ENCODE results near the gene NAALADL1. TPM values are rescaled to one million over a fixed set of nuclear protein-coding genes. Genes with fewer than 3 reads are reported as not detected.

The NAALADL1 gene
- total and polyA plus RNA-seq, 9 of the 15 experiments (the other 6 are each of a cell fraction or from before 2014, with no cell fraction given), result 0.06 to 0.72 (median 0.22) TPM; not detected in 4

GRCh38 chr11:65013888-65014725 is 44.2 kb downstream of the NAALADL1 start, which contains the start of gene ARL2 (continued):
- TF ChIP-seq ZNF561 (CRISPR knock-in tag; conservative IDR thresholded peaks at IDR 0.05) (no peak; the same call in 1 of the 2 replicates), ZNF444 (CRISPR knock-in tag; IDR thresholded peaks at IDR 0.05) (no peak), ZNF239 (CRISPR knock-in tag; IDR thresholded peaks at IDR 0.05) (no peak), RBM34 (IDR thresholded peaks at IDR 0.05; ENCODE audit: borderline replicate concordance, insufficient read depth, low read length) (no peak), HMGXB4 (CRISPR knock-in tag; IDR thresholded peaks at IDR 0.05) (peak; percentile 99), POU5F1 (IDR thresholded peaks at IDR 0.05; ENCODE audit: borderline replicate concordance, low read depth, low read length, partially characterized antibody) (no peak), ZNF408 (CRISPR knock-in tag; IDR thresholded peaks at IDR 0.05; ENCODE audit: low read depth) (no peak), TCFL5 (CRISPR knock-in tag; conservative IDR thresholded peaks at IDR 0.05) (no peak), ZNF655 (CRISPR knock-in tag; IDR thresholded peaks at IDR 0.05) (no peak), CCAR2 (IDR thresholded peaks at IDR 0.05; ENCODE audit: low read depth, low read length) (no peak), BRD9 (IDR thresholded peaks at IDR 0.05; ENCODE audit: low read depth, partially characterized antibody) (no peak), HIVEP1 (CRISPR knock-in tag; IDR thresholded peaks at IDR 0.05) (no peak), L3MBTL2 (IDR thresholded peaks at IDR 0.05) (peak; percentile 95), ZNF274 (IDR thresholded peaks at IDR 0.05; ENCODE audit: borderline replicate concordance, low read depth, low read length) (no peak), ZNF324 (CRISPR knock-in tag; IDR thresholded peaks at IDR 0.05) (no peak), ZNF133 (CRISPR knock-in tag; IDR thresholded peaks at IDR 0.05) (no peak), ZBTB49 (CRISPR knock-in tag; IDR thresholded peaks at IDR 0.05; ENCODE audit: borderline replicate concordance) (peak; percentile 68; the same call in 1 of the 2 replicates), ZNF175 (CRISPR knock-in tag; IDR thresholded peaks at IDR 0.05; ENCODE audit: low read depth) (no peak), DLX4 (CRISPR knock-in tag; IDR thresholded peaks at IDR 0.05) (no peak), KDM4B (IDR thresholded peaks at IDR 0.05; ENCODE audit: borderline replicate concordance in 2 of 2, low read depth in 1 of 2) (no peak; a peak in 1 of 4 replicates), PTBP1 (IDR thresholded peaks at IDR 0.05; ENCODE audit: low read depth, low read length) (no peak), ZNF134 (CRISPR knock-in tag; conservative IDR thresholded peaks at IDR 0.05) (no peak)

All from K562 (cell line).